ENCODE data around the gene TSPYL2. TPM values are rescaled to one million over a fixed set of nuclear protein-coding genes. Genes with fewer than 3 reads are reported as not detected.

Gene TSPYL2
- total and polyA plus RNA-seq, 2 donors, result 12.7 to 256 TPM

DNA sequence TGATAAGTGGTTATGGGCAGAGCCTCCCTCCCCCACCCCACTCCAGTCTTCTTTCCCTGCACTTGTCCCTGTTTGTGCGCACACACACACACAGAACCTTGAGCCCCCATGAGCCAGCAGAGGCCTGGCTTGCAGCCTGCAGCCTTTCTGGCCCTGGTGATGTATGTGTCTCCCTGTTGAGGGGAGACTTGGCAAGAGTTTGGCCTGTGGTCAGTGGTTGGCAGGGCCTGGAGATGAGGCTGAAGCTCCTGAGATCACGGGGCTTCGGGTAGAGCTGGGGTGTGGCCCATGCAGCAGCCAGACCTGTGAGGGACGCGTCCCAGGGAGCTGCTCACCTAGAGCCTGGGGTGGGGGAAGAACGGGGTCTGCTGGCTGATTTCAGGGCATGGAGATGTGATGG, 31.3 kb upstream of the TSPYL2 start:
- WGBS, result 99% methylated on average over 6 of the region's 6 CpGs
- no peaks in the 10 kb centered on the region for H3K36me3 ChIP-seq (ENCODE audit: control insufficient read depth in 2 of 2, insufficient read depth in 2 of 2, low read length in 1 of 2)

DNA sequence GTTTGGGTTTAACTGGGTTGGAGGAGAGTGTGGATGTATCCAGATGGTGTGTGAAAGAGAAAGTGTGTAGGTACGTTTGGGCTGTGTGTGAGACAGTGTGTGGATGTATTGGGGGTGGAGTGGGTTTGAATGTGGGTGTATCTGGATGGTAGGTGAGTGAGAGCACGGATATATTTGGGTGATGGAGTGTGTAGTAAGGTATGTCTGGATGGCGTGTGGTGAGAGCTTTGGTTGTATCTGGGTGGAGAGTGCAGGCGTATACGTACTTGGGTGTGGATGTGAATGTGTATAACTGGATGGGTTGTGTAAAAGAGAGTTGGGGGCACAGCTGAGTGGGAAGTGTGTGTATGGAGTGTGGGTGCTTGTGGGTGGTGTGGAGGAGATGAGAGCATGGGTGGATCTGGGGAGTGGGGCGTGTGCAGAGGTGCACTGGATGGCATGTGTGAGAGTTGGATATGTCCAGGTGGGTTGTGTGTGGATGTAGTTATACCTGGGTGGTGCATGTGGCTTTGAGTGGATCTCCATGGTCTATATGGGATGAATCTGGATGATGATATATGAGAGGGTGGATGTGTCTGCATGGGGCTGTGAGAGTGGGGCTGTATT, 26.8 kb upstream of the TSPYL2 start:
- WGBS, result 99% methylated on average over 6 of the region's 6 CpGs
- Histone ChIP-seq H3K36me3 (ENCODE audit: control insufficient read depth in 2 of 2, insufficient read depth in 2 of 2, low read length in 1 of 2) (no peaks in the 10 kb centered on the region), H3K27me3 (ENCODE audit: control insufficient read depth in 2 of 2, insufficient read depth in 1 of 2, low read length in 1 of 2) (no peaks in the 10 kb centered on the region), H3K4me1 (ENCODE audit: control insufficient read depth in 2 of 2, insufficient read depth in 2 of 2, low read length in 2 of 2) (no peaks in the 10 kb centered on the region), H3K9me3 (ENCODE audit: control insufficient read depth in 2 of 2, insufficient read depth in 1 of 2, low read length in 1 of 2) (no peaks in the 10 kb centered on the region), H3K4me3 (ENCODE audit: low read length in 2 of 2) (no peak overlapping the region), H3K27ac (ENCODE audit: low read depth in 1 of 2, low read length in 1 of 2) (no peak overlapping the region)
- DNase-seq (ENCODE audit: low read depth in 6 of 9, low spot score in 9 of 9), result no peak

More for the DNA sequence above, 31.3 kb upstream of the TSPYL2 start:
- DNase-seq (ENCODE audit: low read depth in 6 of 9, low spot score in 9 of 9), result no peak
- Histone ChIP-seq H3K27me3 (ENCODE audit: control insufficient read depth in 2 of 2, insufficient read depth in 1 of 2, low read length in 1 of 2) (peaks cover 0 to 12% of the 10 kb centered on the region in 2 donors), H3K9me3 (ENCODE audit: control insufficient read depth in 2 of 2, insufficient read depth in 1 of 2, low read length in 1 of 2) (no peaks in the 10 kb centered on the region), H3K27ac (ENCODE audit: low read depth in 1 of 2, low read length in 1 of 2) (no peak overlapping the region), H3K4me1 (ENCODE audit: control insufficient read depth in 2 of 2, insufficient read depth in 2 of 2, low read length in 2 of 2) (peaks cover 0 to 3% of the 10 kb centered on the region in 2 donors), H3K4me3 (ENCODE audit: low read length in 2 of 2) (no peak overlapping the region)

DNA sequence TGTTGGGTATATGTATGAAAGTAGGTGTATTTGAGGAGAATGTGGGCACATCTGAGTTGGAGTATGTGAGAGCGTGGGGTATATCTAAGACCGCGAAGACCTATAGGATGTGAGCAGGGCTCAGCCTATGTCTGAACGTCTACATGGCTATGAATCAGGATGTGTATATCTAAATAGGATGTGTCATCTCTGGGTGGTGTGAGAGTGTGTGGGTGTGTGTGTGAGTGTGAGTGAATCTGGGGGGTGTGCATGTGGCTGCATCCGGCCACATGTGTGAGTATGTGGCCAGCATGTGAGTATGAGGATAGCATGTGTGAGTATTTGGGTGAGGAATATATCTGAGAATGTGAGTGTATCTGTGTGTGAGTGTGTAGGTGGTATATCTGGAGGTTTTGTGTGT, 25.9 kb upstream of the TSPYL2 start:
- no peaks in the 10 kb centered on the region for H3K36me3 ChIP-seq (ENCODE audit: control insufficient read depth in 2 of 2, insufficient read depth in 2 of 2, low read length in 1 of 2)
- DNase-seq (ENCODE audit: low read depth in 6 of 9, low spot score in 9 of 9), result no peak
- no peak overlapping the region for H3K27ac ChIP-seq (ENCODE audit: low read depth in 1 of 2, low read length in 1 of 2)
- no peaks in the 10 kb centered on the region for H3K4me1 ChIP-seq (ENCODE audit: control insufficient read depth in 2 of 2, insufficient read depth in 2 of 2, low read length in 2 of 2)
- WGBS, result 94% methylated on average over 5 of the region's 5 CpGs
- no peaks in the 10 kb centered on the region for H3K9me3 ChIP-seq (ENCODE audit: control insufficient read depth in 2 of 2, insufficient read depth in 1 of 2, low read length in 1 of 2)
- H3K27me3 ChIP-seq (ENCODE audit: control insufficient read depth in 2 of 2, insufficient read depth in 1 of 2, low read length in 1 of 2), result no peaks in the 10 kb centered on the region
- no peak overlapping the region for H3K4me3 ChIP-seq (ENCODE audit: low read length in 2 of 2)

DNA sequence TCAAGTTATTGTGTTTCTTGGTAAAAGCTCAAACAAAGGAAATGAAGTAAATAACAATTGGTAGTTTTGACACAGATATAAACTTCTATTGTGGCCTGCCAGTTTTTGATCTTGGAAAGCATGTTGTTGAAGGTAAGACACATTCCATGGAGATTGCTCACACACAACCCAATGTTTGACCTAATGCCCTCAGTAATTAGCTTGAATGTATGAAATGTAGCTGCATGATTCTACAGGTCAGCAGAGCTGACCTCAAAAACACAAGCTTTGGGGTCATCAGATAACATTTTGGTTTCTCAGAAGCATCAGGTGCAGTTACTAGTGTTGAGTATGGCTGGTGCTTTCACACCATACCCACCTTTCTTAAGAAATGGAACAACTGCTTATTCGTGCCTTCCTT, 17.1 kb upstream of the TSPYL2 start:
- no peaks in the 10 kb centered on the region for H3K27me3 ChIP-seq (ENCODE audit: control insufficient read depth in 2 of 2, insufficient read depth in 1 of 2, low read length in 1 of 2)
- H3K27ac ChIP-seq (ENCODE audit: low read depth in 1 of 2, low read length in 1 of 2), result no peak overlapping the region
- WGBS, result 94% methylated on average over 1 of the region's 1 CpG
- no peak overlapping the region for H3K4me3 ChIP-seq (ENCODE audit: low read length in 2 of 2)
- no peaks in the 10 kb centered on the region for H3K36me3 ChIP-seq (ENCODE audit: control insufficient read depth in 2 of 2, insufficient read depth in 2 of 2, low read length in 1 of 2)
- no peak for DNase-seq (ENCODE audit: low read depth in 6 of 9, low spot score in 9 of 9)
- H3K9me3 ChIP-seq (ENCODE audit: control insufficient read depth in 2 of 2, insufficient read depth in 1 of 2, low read length in 1 of 2), result no peaks in the 10 kb centered on the region
- no peaks in the 10 kb centered on the region for H3K4me1 ChIP-seq (ENCODE audit: control insufficient read depth in 2 of 2, insufficient read depth in 2 of 2, low read length in 2 of 2)

DNA sequence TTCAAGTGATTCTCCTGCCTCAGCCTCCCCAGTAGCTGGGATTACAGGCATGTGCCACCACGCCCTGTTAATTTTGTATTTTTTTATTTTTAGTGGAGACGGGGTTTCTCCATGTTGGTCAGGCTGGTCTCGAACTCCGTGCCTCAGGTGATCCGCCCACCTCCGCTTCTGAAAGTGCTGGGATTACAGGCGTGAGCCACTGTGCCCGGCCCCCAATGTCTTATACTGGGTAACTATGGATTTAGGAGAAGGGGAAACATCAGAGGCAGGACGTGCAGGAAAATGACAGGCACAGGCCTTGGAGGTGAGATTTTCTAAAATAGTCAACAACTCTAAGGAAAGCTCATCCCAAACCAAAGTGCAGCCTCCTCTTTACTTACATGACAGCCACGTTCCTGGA, 11.1 kb upstream of the TSPYL2 start:
- Histone ChIP-seq H3K36me3 (ENCODE audit: control insufficient read depth in 2 of 2, insufficient read depth in 2 of 2, low read length in 1 of 2) (no peaks in the 10 kb centered on the region), H3K4me3 (ENCODE audit: low read length in 2 of 2) (no peak overlapping the region), H3K9me3 (ENCODE audit: control insufficient read depth in 2 of 2, insufficient read depth in 1 of 2, low read length in 1 of 2) (no peaks in the 10 kb centered on the region), H3K27me3 (ENCODE audit: control insufficient read depth in 2 of 2, insufficient read depth in 1 of 2, low read length in 1 of 2) (peaks cover 0 to 4% of the 10 kb centered on the region in 2 donors), H3K27ac (ENCODE audit: low read depth in 1 of 2, low read length in 1 of 2) (peak overlapping the region in 1 of 2 donors; percentile 52), H3K4me1 (ENCODE audit: control insufficient read depth in 2 of 2, insufficient read depth in 2 of 2, low read length in 2 of 2) (peaks cover 0 to 19% of the 10 kb centered on the region in 2 donors)
- DNase-seq (ENCODE audit: low read depth in 6 of 9, low spot score in 9 of 9), result no peak
- WGBS, result 96% methylated on average over 10 of the region's 10 CpGs

DNA sequence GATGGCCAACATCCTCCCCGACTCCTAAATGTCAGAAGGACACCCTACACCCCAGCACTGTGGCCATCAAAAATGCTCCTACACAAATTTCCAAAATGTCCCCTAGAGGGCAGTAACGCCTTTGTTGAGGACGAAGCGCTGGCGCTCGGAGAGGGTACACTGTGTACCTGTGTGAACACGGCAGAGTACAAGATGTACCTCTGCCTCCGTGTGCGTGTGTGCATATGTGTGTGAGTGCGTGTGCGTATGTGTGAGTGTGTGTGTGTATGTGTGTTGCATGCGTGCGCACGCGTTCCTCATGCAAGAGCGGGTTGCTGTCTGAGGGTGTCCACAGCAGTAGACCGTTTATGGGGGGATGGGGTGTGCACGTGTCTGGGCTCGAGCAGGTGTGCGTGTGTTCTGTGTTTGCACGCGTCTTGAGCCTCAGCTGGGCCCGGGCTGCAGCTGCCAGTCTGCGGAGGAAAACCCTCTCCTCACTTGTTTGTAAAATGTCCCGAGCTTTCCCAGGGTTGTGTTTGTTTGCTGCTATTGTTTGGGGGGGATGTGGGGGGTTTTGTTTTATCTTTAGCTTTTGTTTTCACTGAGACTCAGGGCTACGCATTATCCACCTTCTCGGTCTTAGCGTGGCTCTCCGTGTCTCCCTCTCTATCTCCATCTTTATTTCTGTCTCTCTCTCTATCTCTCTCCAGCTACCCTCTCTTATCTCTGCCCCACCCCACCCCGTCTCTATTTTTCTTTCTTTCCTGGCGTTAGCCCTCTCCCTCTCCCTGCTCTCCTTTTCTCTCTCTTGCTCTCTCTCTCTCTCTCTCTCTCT, 10.4 kb upstream of the TSPYL2 start:
- Histone ChIP-seq H3K9me3 (ENCODE audit: control insufficient read depth in 2 of 2, insufficient read depth in 1 of 2, low read length in 1 of 2) (no peaks in the 10 kb centered on the region), H3K36me3 (ENCODE audit: control insufficient read depth in 2 of 2, insufficient read depth in 2 of 2, low read length in 1 of 2) (no peaks in the 10 kb centered on the region), H3K27me3 (ENCODE audit: control insufficient read depth in 2 of 2, insufficient read depth in 1 of 2, low read length in 1 of 2) (peaks cover 0 to 4% of the 10 kb centered on the region in 2 donors), H3K4me1 (ENCODE audit: control insufficient read depth in 2 of 2, insufficient read depth in 2 of 2, low read length in 2 of 2) (peaks cover 0 to 19% of the 10 kb centered on the region in 2 donors), H3K27ac (ENCODE audit: low read depth in 1 of 2, low read length in 1 of 2) (peak overlapping the region; percentile 89 to 90), H3K4me3 (ENCODE audit: low read length in 2 of 2) (peak overlapping the region; percentile 45 to 51)
- WGBS, result 1% methylated on average over 31 of the region's 31 CpGs
- DNase-seq (ENCODE audit: low read depth in 6 of 9, low spot score in 9 of 9), result peak in 8 of 9 donors; percentile 64 to 92 (median 74)

DNA sequence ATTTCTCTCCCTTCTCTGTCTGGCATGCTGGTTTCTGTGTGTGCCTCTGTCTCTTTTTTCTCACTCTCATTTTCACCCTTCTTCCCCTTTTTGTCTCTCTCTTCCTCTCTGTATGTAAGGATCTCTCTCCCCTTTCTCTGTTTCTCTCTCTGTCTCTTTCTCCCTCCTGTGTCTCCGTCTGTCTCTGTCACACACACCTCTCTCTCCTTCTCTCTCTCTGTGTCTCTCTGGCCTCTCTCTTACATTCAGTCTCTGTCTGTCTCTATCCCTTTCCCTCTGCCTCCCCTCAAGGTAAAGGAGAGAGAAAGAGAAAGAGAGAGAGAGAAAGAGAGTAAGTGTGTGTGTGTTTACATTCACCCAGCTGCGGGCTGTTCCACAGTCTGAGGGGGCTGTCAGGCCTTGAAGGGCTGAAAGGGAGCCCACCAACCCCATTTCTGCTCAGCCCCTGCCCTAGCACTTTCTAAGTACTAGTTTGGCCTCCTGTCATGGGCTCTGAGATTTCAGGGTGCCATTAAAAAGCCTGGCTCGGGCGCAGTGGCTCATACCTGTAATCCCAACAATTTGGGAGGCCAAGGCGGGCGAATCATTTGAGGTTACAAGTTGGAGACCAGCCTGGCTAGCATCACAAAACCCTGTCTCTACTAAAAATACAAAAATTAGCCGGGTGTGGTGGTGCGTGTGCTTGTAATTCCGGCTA, 9.6 kb upstream of the TSPYL2 start:
- Histone ChIP-seq H3K36me3 (ENCODE audit: control insufficient read depth in 2 of 2, insufficient read depth in 2 of 2, low read length in 1 of 2) (no peaks in the 10 kb centered on the region), H3K4me1 (ENCODE audit: control insufficient read depth in 2 of 2, insufficient read depth in 2 of 2, low read length in 2 of 2) (peaks cover 0 to 19% of the 10 kb centered on the region in 2 donors), H3K9me3 (ENCODE audit: control insufficient read depth in 2 of 2, insufficient read depth in 1 of 2, low read length in 1 of 2) (no peaks in the 10 kb centered on the region), H3K4me3 (ENCODE audit: low read length in 2 of 2) (peak overlapping the region; percentile 45 to 51), H3K27ac (ENCODE audit: low read depth in 1 of 2, low read length in 1 of 2) (peak overlapping the region; percentile 89 to 90), H3K27me3 (ENCODE audit: control insufficient read depth in 2 of 2, insufficient read depth in 1 of 2, low read length in 1 of 2) (peaks cover 0 to 4% of the 10 kb centered on the region in 2 donors)
- WGBS, result 79% methylated on average over 9 of the region's 9 CpGs
- DNase-seq (ENCODE audit: low read depth in 6 of 9, low spot score in 9 of 9), result peak in 1 of 9 donors; percentile 58

DNA sequence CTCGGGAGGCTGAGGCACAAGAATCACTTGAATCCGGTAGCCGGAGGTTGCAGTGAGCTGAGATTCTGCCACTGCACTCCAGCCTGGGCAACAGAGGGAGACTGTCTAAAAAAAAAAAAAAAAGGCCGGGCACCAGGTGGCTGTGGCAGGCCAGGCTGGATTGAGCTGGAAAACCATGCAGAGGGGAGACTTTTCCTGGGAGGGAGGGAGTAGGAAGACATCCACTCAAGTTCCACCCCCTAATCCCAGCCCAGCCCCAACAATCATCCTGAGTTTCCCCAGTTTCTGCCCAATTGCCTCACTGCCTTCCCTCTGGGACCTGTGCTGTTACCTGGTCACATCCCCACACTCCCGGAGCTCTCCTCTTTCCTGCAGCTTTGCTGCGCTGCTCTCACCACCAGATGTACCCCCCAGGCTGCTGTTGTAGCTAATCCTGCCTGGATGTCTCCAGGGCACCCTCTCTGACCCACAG, 9.0 kb upstream of the TSPYL2 start:
- H3K27me3 ChIP-seq (ENCODE audit: control insufficient read depth in 2 of 2, insufficient read depth in 1 of 2, low read length in 1 of 2), result peaks cover 0 to 4% of the 10 kb centered on the region in 2 donors
- no peaks in the 10 kb centered on the region for H3K36me3 ChIP-seq (ENCODE audit: control insufficient read depth in 2 of 2, insufficient read depth in 2 of 2, low read length in 1 of 2)
- H3K4me1 ChIP-seq (ENCODE audit: control insufficient read depth in 2 of 2, insufficient read depth in 2 of 2, low read length in 2 of 2), result peaks cover 0 to 19% of the 10 kb centered on the region in 2 donors
- 93% methylated on average over 6 of the region's 6 CpGs for WGBS
- peak overlapping the region; percentile 79 to 89 for H3K27ac ChIP-seq (ENCODE audit: low read depth in 1 of 2, low read length in 1 of 2)
- H3K4me3 ChIP-seq (ENCODE audit: low read length in 2 of 2), result no peak overlapping the region
- peak in 1 of 9 donors; percentile 34 for DNase-seq (ENCODE audit: low read depth in 6 of 9, low spot score in 9 of 9)
- no peaks in the 10 kb centered on the region for H3K9me3 ChIP-seq (ENCODE audit: control insufficient read depth in 2 of 2, insufficient read depth in 1 of 2, low read length in 1 of 2)

DNA sequence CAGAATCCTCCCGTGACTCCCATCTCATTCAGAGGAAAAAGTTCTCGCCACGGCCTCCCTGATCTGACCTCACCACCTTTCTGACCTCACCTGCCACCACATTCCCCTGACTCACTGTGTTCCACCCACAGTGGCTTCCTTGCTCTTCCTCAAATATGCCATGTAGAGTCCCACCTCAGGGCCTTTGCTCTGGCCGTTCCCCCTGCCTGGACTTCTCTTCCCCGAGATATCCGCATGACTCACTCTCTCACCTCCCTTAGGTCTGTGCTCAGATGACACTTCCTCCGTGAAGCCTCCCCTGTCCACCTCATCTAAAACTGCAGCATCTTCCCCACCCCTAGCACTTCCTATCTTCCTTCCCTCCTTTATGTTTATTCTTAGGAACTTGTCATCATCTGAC, 7.2 kb upstream of the TSPYL2 start:
- no peak overlapping the region for H3K27ac ChIP-seq (ENCODE audit: low read depth in 1 of 2, low read length in 1 of 2)
- WGBS, result 97% methylated on average over 7 of the region's 7 CpGs
- peaks cover 0 to 19% of the 10 kb centered on the region in 2 donors for H3K4me1 ChIP-seq (ENCODE audit: control insufficient read depth in 2 of 2, insufficient read depth in 2 of 2, low read length in 2 of 2)
- H3K27me3 ChIP-seq (ENCODE audit: control insufficient read depth in 2 of 2, insufficient read depth in 1 of 2, low read length in 1 of 2), result peaks cover 0 to 4% of the 10 kb centered on the region in 2 donors
- H3K36me3 ChIP-seq (ENCODE audit: control insufficient read depth in 2 of 2, insufficient read depth in 2 of 2, low read length in 1 of 2), result no peaks in the 10 kb centered on the region
- DNase-seq (ENCODE audit: low read depth in 6 of 9, low spot score in 9 of 9), result peak in 1 of 9 donors; percentile 44
- no peak overlapping the region for H3K4me3 ChIP-seq (ENCODE audit: low read length in 2 of 2)
- no peaks in the 10 kb centered on the region for H3K9me3 ChIP-seq (ENCODE audit: control insufficient read depth in 2 of 2, insufficient read depth in 1 of 2, low read length in 1 of 2)
